ENCODE results near the gene C19orf44.

C19orf44 gene

DNA sequence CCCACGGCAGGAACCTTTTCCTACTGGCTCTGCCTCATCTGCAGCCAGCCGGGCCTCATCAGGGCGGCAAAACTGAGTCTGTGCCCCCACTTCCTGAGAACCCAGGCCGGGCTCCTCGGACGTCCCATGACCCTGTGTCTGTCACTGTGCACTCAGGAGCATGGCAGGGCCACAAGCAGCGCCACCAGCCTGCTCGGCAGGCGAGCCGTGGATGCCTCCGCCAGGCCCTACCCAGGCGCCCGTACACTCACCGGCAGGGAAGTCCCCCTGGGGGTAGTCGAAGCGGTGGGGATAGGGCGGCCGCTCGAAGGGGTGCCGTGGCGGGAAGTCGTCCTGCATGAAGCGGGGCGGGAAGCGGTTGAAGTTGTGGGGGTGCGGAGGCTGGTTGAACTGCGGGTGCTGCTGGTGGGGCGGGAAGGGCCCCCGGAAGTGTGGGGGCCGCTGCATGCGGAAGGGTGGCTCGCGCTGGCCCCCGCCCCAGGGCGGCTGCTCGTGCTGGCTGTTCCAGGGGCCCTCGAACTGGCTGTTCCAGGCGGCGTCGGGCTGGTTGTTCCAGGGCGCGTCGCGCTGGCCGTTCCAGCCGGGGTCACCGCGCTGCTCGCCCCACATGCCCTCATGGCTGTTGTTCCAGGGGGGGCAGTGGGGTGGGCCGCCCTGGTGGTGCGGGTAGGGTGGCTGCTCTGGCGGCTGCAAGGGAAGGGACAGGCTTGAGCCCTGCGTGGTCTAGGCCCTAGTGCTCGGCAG, 29.0 kb downstream of the C19orf44 start:
- no peaks in the 10 kb centered on the region; the same call in 1 of the 2 replicates for H3K79me2 ChIP-seq (ENCODE audit: low read length)
- H3K9ac ChIP-seq (ENCODE audit: low read length) = no peak overlapping the region
- peaks cover 79% of the 10 kb centered on the region for H3K36me3 ChIP-seq (replicated peaks; ENCODE audit: low read depth, low read length)
- H3K4me1 ChIP-seq (ENCODE audit: low read length) = no peaks in the 10 kb centered on the region
- H3K27me3 ChIP-seq (ENCODE audit: low read depth, low read length) = no peaks in the 10 kb centered on the region
- H4K20me1 ChIP-seq (ENCODE audit: insufficient read depth, low read length) = no peaks in the 10 kb centered on the region
- no peak overlapping the region for H3K4me2 ChIP-seq (ENCODE audit: low read length)
- H2AFZ ChIP-seq (ENCODE audit: low read depth, low read length) = no peak overlapping the region
- no peak overlapping the region for H3K4me3 ChIP-seq (ENCODE audit: low read length)
- H3K9me3 ChIP-seq (ENCODE audit: insufficient read depth, low read length) = no peaks in the 10 kb centered on the region
- no peak for TF ChIP-seq EZH2phosphoT487 (IDR thresholded peaks at IDR 0.05; ENCODE audit: low read depth)
- TF ChIP-seq, protein P1, sequence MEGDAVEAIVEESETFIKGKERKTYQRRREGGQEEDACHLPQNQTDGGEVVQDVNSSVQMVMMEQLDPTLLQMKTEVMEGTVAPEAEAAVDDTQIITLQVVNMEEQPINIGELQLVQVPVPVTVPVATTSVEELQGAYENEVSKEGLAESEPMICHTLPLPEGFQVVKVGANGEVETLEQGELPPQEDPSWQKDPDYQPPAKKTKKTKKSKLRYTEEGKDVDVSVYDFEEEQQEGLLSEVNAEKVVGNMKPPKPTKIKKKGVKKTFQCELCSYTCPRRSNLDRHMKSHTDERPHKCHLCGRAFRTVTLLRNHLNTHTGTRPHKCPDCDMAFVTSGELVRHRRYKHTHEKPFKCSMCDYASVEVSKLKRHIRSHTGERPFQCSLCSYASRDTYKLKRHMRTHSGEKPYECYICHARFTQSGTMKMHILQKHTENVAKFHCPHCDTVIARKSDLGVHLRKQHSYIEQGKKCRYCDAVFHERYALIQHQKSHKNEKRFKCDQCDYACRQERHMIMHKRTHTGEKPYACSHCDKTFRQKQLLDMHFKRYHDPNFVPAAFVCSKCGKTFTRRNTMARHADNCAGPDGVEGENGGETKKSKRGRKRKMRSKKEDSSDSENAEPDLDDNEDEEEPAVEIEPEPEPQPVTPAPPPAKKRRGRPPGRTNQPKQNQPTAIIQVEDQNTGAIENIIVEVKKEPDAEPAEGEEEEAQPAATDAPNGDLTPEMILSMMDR (IDR thresholded peaks at IDR 0.05; ENCODE audit: low read depth, low read length) = no peak
- H3K27ac ChIP-seq (ENCODE audit: low read length) = no peak overlapping the region

DNA sequence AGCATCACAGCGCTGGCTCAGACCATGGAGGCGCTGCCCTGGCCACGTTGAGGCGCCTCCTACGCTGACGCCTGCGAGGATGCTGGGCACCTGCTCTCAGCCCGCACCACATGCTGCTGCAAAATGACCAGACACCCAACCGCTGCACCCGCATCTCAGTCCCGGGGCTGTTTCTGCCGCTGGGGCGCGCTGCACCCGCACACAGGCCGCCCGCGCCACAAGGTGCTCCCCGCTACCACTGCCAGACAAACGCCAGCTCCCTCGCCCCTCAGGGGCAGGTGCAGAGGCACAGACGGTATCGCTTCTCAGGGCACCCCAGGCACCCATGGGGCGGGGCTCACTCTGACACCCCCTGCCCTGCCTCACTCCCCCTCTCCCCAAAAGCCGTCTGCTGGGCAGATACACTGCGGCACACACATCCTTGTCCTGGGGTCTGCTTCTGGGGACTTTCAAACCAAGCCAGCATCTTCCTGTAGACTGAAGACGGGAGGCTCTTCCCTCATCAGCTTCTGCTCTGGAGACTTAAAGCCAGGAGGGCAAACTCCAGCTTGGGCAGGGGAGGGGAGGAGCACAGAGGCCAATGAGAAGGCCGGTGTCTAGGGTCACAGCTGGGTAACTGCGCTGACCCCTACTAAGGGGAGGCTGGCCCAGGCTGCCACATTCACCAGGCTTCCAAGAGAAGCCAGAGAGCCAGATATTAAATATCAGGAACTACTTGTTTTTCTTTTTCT, 29.7 kb downstream of the C19orf44 start:
- Histone ChIP-seq H3K79me2 (ENCODE audit: low read length) (no peaks in the 10 kb centered on the region; the same call in 1 of the 2 replicates), H3K27me3 (ENCODE audit: low read depth, low read length) (no peaks in the 10 kb centered on the region), H3K4me1 (ENCODE audit: low read length) (no peaks in the 10 kb centered on the region), H3K4me3 (ENCODE audit: low read length) (no peak overlapping the region), H3K4me2 (ENCODE audit: low read length) (no peak overlapping the region), H2AFZ (ENCODE audit: low read depth, low read length) (no peak overlapping the region), H3K27ac (ENCODE audit: low read length) (no peak overlapping the region), H3K9ac (ENCODE audit: low read length) (no peak overlapping the region), H3K36me3 (replicated peaks; ENCODE audit: low read depth, low read length) (peaks cover 79% of the 10 kb centered on the region), H3K9me3 (ENCODE audit: insufficient read depth, low read length) (no peaks in the 10 kb centered on the region), H4K20me1 (ENCODE audit: insufficient read depth, low read length) (no peaks in the 10 kb centered on the region)
- TF ChIP-seq, protein P1 (IDR thresholded peaks at IDR 0.05; ENCODE audit: low read depth, low read length) = no peak
- TF ChIP-seq EZH2phosphoT487 (IDR thresholded peaks at IDR 0.05; ENCODE audit: low read depth) = no peak

DNA sequence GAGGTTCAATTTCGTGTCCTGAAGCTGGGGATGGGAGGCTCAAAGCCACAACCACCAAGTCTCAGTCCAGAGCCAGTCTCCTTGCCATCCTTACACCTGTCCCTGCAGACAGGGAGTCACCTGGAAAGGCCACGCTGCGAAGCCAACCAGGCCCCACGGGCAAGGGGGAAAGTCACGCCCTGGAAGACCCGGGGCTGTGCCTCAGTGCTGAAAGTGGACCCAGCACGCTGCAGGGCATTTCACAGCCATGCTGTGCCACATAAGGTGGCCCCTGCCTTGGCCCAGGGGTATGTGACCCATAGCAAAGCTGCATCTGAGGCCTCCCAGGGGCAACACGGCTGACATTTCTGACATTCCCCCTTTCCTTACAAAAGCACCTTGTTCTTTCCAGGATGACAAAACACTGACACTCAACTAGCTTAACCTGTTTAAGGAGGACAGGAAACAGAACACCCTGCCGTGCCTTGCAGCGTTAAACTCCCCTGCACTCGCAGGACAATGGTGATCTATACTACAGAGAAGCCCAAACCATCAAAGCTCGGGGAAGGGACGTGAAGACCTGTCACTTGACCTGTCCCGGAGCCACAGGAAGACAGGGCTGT, 31.2 kb downstream of the C19orf44 start:
- H3K27me3 ChIP-seq (ENCODE audit: low read depth, low read length) = no peaks in the 10 kb centered on the region
- no peak overlapping the region for H3K4me2 ChIP-seq (ENCODE audit: low read length)
- H3K27ac ChIP-seq (ENCODE audit: low read length) = no peak overlapping the region
- no peaks in the 10 kb centered on the region for H4K20me1 ChIP-seq (ENCODE audit: insufficient read depth, low read length)
- peaks cover 82% of the 10 kb centered on the region for H3K36me3 ChIP-seq (replicated peaks; ENCODE audit: low read depth, low read length)
- H3K9ac ChIP-seq (ENCODE audit: low read length) = no peak overlapping the region
- no peak for TF ChIP-seq EZH2phosphoT487 (IDR thresholded peaks at IDR 0.05; ENCODE audit: low read depth)
- TF ChIP-seq, protein P1 (IDR thresholded peaks at IDR 0.05; ENCODE audit: low read depth, low read length) = no peak
- no peaks in the 10 kb centered on the region for H3K9me3 ChIP-seq (ENCODE audit: insufficient read depth, low read length)
- H3K4me3 ChIP-seq (ENCODE audit: low read length) = no peak overlapping the region
- no peaks in the 10 kb centered on the region for H3K4me1 ChIP-seq (ENCODE audit: low read length)
- H3K79me2 ChIP-seq (ENCODE audit: low read length) = no peaks in the 10 kb centered on the region; the same call in 1 of the 2 replicates
- no peak overlapping the region for H2AFZ ChIP-seq (ENCODE audit: low read depth, low read length)

DNA sequence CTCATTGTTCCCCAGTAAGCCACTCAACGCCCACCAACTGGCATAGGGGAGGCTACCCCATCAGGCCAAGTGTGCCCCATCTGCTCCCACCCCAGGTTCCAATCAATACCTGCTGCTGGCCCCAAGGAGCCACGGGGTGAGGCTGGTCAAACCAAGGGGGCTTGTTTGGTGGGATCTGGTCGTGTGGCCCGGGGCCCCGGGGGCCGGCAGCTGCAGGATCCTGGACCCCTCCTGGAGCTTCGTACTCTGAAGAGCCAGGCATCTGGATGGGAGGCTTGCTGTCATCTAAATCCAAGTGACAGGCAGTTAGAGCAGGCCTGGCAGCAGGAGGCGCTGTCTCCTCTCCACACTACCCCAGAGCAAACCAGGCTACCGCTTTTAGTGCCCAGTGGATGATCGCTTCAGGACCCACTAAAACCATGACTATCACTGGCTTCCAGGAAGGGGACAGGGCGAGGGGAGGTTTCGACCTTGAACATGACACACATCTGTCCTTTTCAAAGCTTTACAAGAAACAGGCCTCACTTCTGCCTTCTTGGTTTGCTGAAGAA, 31.9 kb downstream of the C19orf44 start:
- TF ChIP-seq, protein P1 (IDR thresholded peaks at IDR 0.05; ENCODE audit: low read depth, low read length) = peak; percentile 60
- TF ChIP-seq EZH2phosphoT487 (IDR thresholded peaks at IDR 0.05; ENCODE audit: low read depth) = no peak
- H3K4me3 ChIP-seq (ENCODE audit: low read length) = no peak overlapping the region
- H3K4me2 ChIP-seq (ENCODE audit: low read length) = no peak overlapping the region
- no peaks in the 10 kb centered on the region for H3K9me3 ChIP-seq (ENCODE audit: insufficient read depth, low read length)
- no peaks in the 10 kb centered on the region for H3K27me3 ChIP-seq (ENCODE audit: low read depth, low read length)
- H4K20me1 ChIP-seq (ENCODE audit: insufficient read depth, low read length) = 0 out of 2 replicates have a peak, but pooled peaks cover 3% of the 10 kb centered on the region
- H2AFZ ChIP-seq (ENCODE audit: low read depth, low read length) = no peak overlapping the region
- H3K36me3 ChIP-seq (replicated peaks; ENCODE audit: low read depth, low read length) = peaks cover 82% of the 10 kb centered on the region
- H3K79me2 ChIP-seq (ENCODE audit: low read length) = no peaks in the 10 kb centered on the region; the same call in 1 of the 2 replicates
- H3K9ac ChIP-seq (ENCODE audit: low read length) = no peak overlapping the region
- no peaks in the 10 kb centered on the region for H3K4me1 ChIP-seq (ENCODE audit: low read length)
- H3K27ac ChIP-seq (ENCODE audit: low read length) = no peak overlapping the region

Measured in OCI-LY3 (cell line).